HG03575 (cell line): ENCODE results near the gene CAV1.

Source experiments
- ATAC-seq: cut with Tn5 transposase; IDR thresholded peaks from one replicate; pipeline ENCODE4 v1.9.1; 2021; ENCODE audit not compliant: unreplicated experiment, insufficient number of reproducible peaks, low FRiP score; ENCODE audit errors: extremely low read depth

CAV1 gene

GRCh38 chr7:116549370-116549769 is 24.5 kb downstream of the CAV1 start:
- no peak for ATAC-seq

- ATAC-seq, result no peak
Measured at GRCh38 chr7:116551692-116552091, 26.9 kb downstream of the CAV1 start.

GRCh38 chr7:116552602-116553001 is 27.8 kb downstream of the CAV1 start:
- ATAC-seq, result no peak

GRCh38 chr7:116553168-116553964 is 28.5 kb downstream of the CAV1 start:
- no peak for ATAC-seq

GRCh38 chr7:116554436-116554835 is 29.6 kb downstream of the CAV1 start:
- no peak for ATAC-seq

- no peak for ATAC-seq
Measured at GRCh38 chr7:116554911-116555310, 30.1 kb downstream of the CAV1 start.

- no peak for ATAC-seq
Measured at GRCh38 chr7:116557066-116557585, 32.3 kb downstream of the CAV1 start.

- no peak for ATAC-seq
Measured at GRCh38 chr7:116557901-116558300, 33.1 kb downstream of the CAV1 start.

GRCh38 chr7:116560021-116560970 is 35.5 kb downstream of the CAV1 start:
- no peak for ATAC-seq

GRCh38 chr7:116561697-116562483 is 37.1 kb downstream of the CAV1 start:
- ATAC-seq, result no peak

- no peak for ATAC-seq
Measured at GRCh38 chr7:116562529-116563121, 37.8 kb downstream of the CAV1 start.

GRCh38 chr7:116565981-116566380 is 41.1 kb downstream of the CAV1 start:
- no peak for ATAC-seq

- no peak for ATAC-seq
Measured at GRCh38 chr7:116566666-116567065, 41.8 kb downstream of the CAV1 start.

GRCh38 chr7:116569737-116570136 is 44.9 kb downstream of the CAV1 start:
- no peak for ATAC-seq

GRCh38 chr7:116570306-116570705 is 45.5 kb downstream of the CAV1 start:
- ATAC-seq, result no peak

- no peak for ATAC-seq
Measured at GRCh38 chr7:116571037-116571436, 46.2 kb downstream of the CAV1 start.

GRCh38 chr7:116571552-116571951 is 46.7 kb downstream of the CAV1 start:
- ATAC-seq, result no peak

- no peak for ATAC-seq
Measured at GRCh38 chr7:116572036-116572435, 47.2 kb downstream of the CAV1 start.

- no peak for ATAC-seq
Measured at GRCh38 chr7:116573541-116573940, 48.7 kb downstream of the CAV1 start.
